ENCODE measurements around the gene NIT2.

DNA sequence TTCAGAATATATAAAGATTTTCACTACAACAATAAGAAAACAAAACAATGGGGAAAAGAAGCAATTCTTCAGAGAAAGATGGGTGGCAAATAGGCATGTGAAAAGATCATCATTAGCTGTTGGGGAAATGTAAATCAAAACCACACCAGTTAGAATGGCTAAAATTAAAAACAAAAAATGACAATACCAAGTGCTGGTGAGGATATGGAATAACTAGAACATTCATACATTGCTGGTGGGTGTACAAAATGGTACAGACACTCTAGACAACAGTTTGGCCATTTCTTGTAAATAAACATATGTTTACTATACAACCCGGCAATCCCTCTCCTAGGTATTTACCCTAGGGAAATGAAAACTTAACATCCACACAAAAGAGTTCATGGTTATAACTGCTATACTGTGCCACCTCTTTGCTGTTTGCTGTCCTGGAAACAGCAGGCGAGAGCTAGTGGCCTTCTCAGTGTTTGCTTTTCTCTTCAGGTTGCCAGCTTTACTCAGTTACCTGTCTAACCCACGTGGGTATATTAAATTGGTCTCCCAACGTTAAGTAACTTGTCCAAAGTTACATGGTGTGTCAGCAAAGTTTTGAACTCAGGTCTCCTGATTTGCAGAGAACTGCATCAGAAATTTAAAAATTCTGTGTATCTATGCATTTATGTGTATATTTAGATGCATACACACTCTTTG is 4.6 kb upstream of the NIT2 start:
- TF ChIP-seq, protein P1, sequence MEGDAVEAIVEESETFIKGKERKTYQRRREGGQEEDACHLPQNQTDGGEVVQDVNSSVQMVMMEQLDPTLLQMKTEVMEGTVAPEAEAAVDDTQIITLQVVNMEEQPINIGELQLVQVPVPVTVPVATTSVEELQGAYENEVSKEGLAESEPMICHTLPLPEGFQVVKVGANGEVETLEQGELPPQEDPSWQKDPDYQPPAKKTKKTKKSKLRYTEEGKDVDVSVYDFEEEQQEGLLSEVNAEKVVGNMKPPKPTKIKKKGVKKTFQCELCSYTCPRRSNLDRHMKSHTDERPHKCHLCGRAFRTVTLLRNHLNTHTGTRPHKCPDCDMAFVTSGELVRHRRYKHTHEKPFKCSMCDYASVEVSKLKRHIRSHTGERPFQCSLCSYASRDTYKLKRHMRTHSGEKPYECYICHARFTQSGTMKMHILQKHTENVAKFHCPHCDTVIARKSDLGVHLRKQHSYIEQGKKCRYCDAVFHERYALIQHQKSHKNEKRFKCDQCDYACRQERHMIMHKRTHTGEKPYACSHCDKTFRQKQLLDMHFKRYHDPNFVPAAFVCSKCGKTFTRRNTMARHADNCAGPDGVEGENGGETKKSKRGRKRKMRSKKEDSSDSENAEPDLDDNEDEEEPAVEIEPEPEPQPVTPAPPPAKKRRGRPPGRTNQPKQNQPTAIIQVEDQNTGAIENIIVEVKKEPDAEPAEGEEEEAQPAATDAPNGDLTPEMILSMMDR (IDR thresholded peaks at IDR 0.05): no peak
- TF ChIP-seq POLR2A (IDR thresholded peaks at IDR 0.05): no peak
- no peak for TF ChIP-seq EP300 (IDR thresholded peaks at IDR 0.05)
- no peak for TF ChIP-seq POLR2AphosphoS5 (IDR thresholded peaks at IDR 0.05)
